Omental fat pad (tissue), 4 donors: Measurements from ENCODE around the gene JAK1. TPM values are rescaled to one million over a fixed set of nuclear protein-coding genes. Genes with fewer than 3 reads are reported as not detected.
A peak's percentile ranks its signal among the peaks of the same experiment; 100 is the strongest.
"Not testable (repeated sequence)": the region's sequence is repeated elsewhere in the genome, so short reads cannot be mapped to it uniquely, and the experiment has no call there.

Source experiments
- ATAC-seq: fragments of 150-250 bp; one replicate; pipeline ENCODE4 v1.9.1; 2016; ENCODE audit warnings: mild to moderate bottlenecking, moderate library complexity; ENCODE audit not compliant: low FRiP score
- DNase-seq: peaks from one replicate; pipeline ENCODE4 v3.0.0-alpha.2; 2019; ENCODE audit warnings: low spot score
- CTCF ChIP-seq, 3 donors: fragments of 450-650 bp; IDR thresholded peaks; one replicate each; pipeline ENCODE4 v1.5.1; 2016 to 2017; ENCODE audit warnings: antibody characterized with exemption in 3 of 3, mild to moderate bottlenecking in 3 of 3, moderate library complexity in 2 of 3
- total RNA-seq, 4 donors: library from RNA; depleted of rRNA; stranded (reverse); fragments of >200 nt; gene quantifications; one replicate each; pipeline ENCODE4 v1.1.0, GENCODE V29; 2016

Gene JAK1
- total RNA-seq, 4 donors from 2014 or later, result 175 to 303 (median 204) TPM

- no peak for ATAC-seq
- DNase-seq, result no peak
- no peak for TF ChIP-seq CTCF (IDR thresholded peaks at IDR 0.05)
Observed at GRCh38 chr1:64829411-64830029, 136.8 kb downstream of the JAK1 start.

DNA sequence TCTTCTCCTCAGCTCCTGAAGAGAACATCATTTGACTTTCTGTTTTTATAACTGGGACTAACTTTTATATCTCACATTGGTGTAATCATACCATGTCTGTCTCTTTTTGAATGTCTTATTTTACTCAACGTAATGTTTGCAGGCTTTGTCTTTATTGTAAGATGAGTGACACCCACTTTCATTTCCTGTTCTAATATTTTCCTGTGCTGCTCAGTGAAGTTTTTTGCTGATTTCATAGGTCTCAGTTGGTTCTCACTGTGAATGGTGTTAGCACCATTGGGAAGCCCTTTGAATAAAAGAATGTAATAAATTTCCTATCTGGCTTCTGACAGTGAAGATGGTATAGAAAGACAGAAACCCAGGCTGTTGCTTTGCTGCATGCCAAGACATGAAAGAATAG is 137.5 kb downstream of the JAK1 start:
- TF ChIP-seq CTCF (IDR thresholded peaks at IDR 0.05), result no peak
- DNase-seq, result no peak
- ATAC-seq, result no peak

DNA sequence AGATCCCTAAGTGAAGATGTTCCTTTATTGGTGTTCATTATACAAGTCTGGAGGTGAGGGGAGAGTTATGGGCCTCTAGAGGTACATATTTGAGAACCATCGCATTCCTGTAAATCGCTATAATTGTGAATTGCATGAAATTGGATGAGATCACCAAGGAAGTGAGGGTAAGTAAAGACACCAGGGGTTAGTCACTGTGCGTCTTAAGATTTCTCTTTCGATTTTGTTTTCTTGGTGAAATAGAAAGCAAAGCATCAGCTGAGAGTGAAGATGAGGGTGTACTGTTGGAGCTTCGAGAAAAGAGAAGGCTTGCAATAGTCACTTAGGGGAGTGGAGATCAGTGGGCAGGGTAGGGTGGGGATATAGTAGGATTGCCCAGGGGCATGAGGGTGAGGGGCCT is 139.4 kb downstream of the JAK1 start:
- ATAC-seq (no peak), DNase-seq (no peak)
- TF ChIP-seq CTCF (IDR thresholded peaks at IDR 0.05), result no peak

DNA sequence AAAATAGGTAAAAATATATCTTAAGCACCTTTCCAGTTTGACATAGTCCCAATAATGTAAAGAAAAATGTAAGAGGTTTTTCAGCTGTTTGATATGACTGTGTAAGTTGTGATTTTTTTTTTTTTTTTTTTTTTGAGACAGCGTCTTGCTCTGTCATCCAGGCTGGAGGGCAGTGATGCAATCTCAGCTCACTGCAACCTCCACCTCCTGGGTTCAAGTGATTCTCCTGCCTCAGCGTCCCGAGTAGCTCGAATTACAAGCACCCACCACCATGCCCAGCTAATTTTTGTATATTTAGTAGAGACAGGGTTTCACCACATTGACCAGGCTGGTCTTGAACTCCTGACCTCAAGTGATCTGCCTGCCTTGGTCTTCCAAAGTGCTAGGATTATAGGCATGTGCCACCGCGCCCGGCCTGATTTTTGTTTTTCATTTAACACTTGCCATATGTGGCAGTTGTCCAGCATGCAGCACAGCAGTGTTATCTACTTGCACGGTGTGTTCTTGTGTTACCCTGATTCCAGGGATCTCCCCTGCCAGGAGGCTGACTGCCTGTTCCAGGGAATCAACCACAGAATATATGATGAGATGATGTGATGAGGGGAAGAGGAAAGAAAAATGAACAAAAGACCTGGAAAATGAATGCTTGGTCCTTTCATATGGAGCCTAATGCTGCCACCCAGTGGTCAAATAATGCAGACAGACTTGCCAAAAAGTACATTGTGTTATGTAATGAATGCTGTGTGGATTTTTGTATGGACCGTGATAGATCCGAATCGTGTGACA is 142.5 kb downstream of the JAK1 start:
- TF ChIP-seq CTCF (IDR thresholded peaks at IDR 0.05), result no peak
- ATAC-seq (peak; percentile 60), DNase-seq (peak; percentile 55)

GRCh38 chr1:64822621-64823020 is 143.7 kb downstream of the JAK1 start:
- no peak for TF ChIP-seq CTCF (IDR thresholded peaks at IDR 0.05)
- peak; percentile 33 for ATAC-seq
- DNase-seq, result no peak

DNA sequence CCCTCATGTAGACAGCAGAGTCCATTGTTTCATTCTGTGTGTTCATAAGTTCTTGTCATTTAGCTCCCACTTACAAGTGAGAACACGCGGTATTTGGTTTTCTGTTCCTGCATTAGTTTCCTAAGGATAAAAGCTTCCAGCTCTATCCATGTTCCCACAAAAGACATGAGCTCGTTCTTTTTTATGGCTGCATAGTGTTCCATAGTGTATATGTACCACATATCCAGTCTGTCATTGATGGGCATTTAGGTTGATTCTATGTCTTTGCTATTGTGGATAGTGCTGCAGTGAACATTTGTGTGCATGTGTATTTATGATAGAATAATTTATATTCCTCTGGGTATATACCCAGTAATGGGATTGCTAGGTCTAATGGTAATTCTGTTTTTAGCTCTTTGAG is 145.8 kb downstream of the JAK1 start:
- not testable (repeated sequence) for DNase-seq, ATAC-seq

- ATAC-seq, DNase-seq: not testable (repeated sequence)
Observed at GRCh38 chr1:64817364-64817763, 149.0 kb downstream of the JAK1 start.

DNA sequence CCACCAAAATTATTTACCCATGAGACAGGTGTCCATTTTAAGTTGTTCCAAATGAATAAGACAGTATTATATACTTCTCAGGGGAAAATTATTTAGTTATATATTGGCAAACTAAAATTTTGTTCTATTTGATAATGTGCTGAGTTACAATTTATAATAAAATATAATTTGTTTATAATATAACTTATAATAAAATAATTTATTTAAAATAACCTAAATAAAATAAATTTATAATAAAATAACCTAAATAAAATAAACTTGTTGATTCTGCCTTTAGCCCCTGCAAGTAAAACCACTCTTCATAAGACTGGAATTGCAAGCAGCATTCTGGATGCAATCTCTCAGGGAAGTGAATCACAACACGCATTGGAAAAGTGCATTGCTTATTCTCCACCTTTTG is 151.9 kb downstream of the JAK1 start:
- TF ChIP-seq CTCF (IDR thresholded peaks at IDR 0.05), result no peak

More for the DNA sequence above, 151.9 kb downstream of the JAK1 start:
- ATAC-seq, result no peak
- no peak for DNase-seq
